OCI-LY7 (cell line): ENCODE results near the gene AMZ2.

Experiments
- EZH2phosphoT487 ChIP-seq: fragments of 200-600 bp; sonication (generic); IDR thresholded peaks from 2 replicates; pipeline ENCODE4 v1.6.1; 2018; ENCODE audit warnings: low read depth, borderline replicate concordance, mild to moderate bottlenecking, mixed run types, antibody characterized with exemption, low read length, moderate library complexity, mixed read lengths
- TF ChIP-seq, protein P1 (sequence below): fragments of 200-600 bp; sonication (generic); conservative IDR thresholded peaks from 2 replicates; pipeline ENCODE4 v1.5.1; 2014; ENCODE audit warnings: mild to moderate bottlenecking, antibody characterized with exemption, low read length, moderate library complexity, mixed read lengths

DNA sequence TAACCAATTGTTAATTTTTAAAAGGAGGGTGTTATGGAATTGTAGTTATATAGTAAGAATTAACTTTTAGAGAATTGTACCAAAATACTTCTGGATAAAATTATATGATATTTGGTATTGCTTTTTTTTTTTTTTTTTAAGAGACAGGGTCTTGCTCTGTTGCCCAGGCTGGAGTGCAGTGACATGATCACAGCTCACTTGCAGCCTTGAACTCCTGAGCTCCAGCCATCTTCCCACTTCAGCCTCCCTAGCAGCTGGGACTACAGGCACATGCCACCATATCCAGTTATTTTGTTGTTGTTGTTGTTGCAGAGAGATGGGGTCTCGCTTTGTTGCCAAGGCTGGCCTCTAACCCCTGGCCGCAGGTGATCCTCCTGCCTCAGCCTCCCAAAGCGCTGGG is 52.0 kb downstream of the AMZ2 start:
- TF ChIP-seq, protein P1, sequence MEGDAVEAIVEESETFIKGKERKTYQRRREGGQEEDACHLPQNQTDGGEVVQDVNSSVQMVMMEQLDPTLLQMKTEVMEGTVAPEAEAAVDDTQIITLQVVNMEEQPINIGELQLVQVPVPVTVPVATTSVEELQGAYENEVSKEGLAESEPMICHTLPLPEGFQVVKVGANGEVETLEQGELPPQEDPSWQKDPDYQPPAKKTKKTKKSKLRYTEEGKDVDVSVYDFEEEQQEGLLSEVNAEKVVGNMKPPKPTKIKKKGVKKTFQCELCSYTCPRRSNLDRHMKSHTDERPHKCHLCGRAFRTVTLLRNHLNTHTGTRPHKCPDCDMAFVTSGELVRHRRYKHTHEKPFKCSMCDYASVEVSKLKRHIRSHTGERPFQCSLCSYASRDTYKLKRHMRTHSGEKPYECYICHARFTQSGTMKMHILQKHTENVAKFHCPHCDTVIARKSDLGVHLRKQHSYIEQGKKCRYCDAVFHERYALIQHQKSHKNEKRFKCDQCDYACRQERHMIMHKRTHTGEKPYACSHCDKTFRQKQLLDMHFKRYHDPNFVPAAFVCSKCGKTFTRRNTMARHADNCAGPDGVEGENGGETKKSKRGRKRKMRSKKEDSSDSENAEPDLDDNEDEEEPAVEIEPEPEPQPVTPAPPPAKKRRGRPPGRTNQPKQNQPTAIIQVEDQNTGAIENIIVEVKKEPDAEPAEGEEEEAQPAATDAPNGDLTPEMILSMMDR: no peak
- no peak for TF ChIP-seq EZH2phosphoT487
